Loucy (cell line): ENCODE data around the gene RPS19.
"Not testable (repeated sequence)": the region's sequence is repeated elsewhere in the genome, so short reads cannot be mapped to it uniquely, and the experiment has no call there.

Source experiments
- H2AFZ ChIP-seq: fragments of 200-600 bp; sonication (generic); 2 replicates; pipeline ENCODE4 v1.6.0; 2016; ENCODE audit warnings: antibody characterized with exemption, mild to moderate bottlenecking, low read length, moderate library complexity
- H3F3A ChIP-seq: fragments of 200-600 bp; 2 replicates; pipeline ENCODE4 v1.6.0; 2016; ENCODE audit warnings: antibody characterized with exemption, low read depth, mild to moderate bottlenecking
- H3K27me3 ChIP-seq: fragments of 200-600 bp; sonication (generic); 2 replicates; pipeline ENCODE4 v1.6.1; 2014; ENCODE audit warnings: low read length, mild to moderate bottlenecking; ENCODE audit not compliant: insufficient read depth, poor library complexity, severe bottlenecking
- H3K36me3 ChIP-seq: fragments of 200-600 bp; sonication (generic); 2 replicates; pipeline ENCODE4 v1.6.1; 2016; ENCODE audit warnings: low read length; ENCODE audit not compliant: insufficient read depth
- H3K4me1 ChIP-seq: fragments of 200-600 bp; sonication (generic); 2 replicates; pipeline ENCODE4 v1.5.1; 2014; ENCODE audit warnings: low read length, mild to moderate bottlenecking; ENCODE audit not compliant: insufficient read depth, poor library complexity, severe bottlenecking
- H3K4me2 ChIP-seq: fragments of 200-600 bp; sonication (generic); 2 replicates; pipeline ENCODE4 v1.6.0; 2014; ENCODE audit warnings: antibody characterized with exemption, low read length, low read depth, mild to moderate bottlenecking; ENCODE audit not compliant: poor library complexity, severe bottlenecking
- H3K4me3 ChIP-seq: fragments of 200-600 bp; sonication (generic); 2 replicates; pipeline ENCODE4 v1.5.1; 2014; ENCODE audit warnings: low read length, mild to moderate bottlenecking, mixed read lengths; ENCODE audit not compliant: poor library complexity, severe bottlenecking
- H3K79me2 ChIP-seq: fragments of 200-600 bp; sonication (generic); 2 replicates; pipeline ENCODE4 v1.6.1; 2014; ENCODE audit warnings: low read length; ENCODE audit not compliant: insufficient read depth
- H3K9ac ChIP-seq: fragments of 200-600 bp; sonication (generic); 2 replicates; pipeline ENCODE4 v1.6.0; 2014; ENCODE audit warnings: mild to moderate bottlenecking, low read depth, low read length, moderate library complexity; ENCODE audit not compliant: poor library complexity, severe bottlenecking
- H3K9me2 ChIP-seq: fragments of 200-600 bp; sonication (generic); replicated peaks from 2 replicates; pipeline ENCODE4 v1.6.1; 2016; ENCODE audit warnings: low read depth, low read length, mixed read lengths
- H3K9me3 ChIP-seq: fragments of 200-600 bp; sonication (generic); 2 replicates; pipeline ENCODE4 v1.6.1; 2014; ENCODE audit warnings: mild to moderate bottlenecking, antibody characterized with exemption, low read length, low read depth; ENCODE audit not compliant: insufficient read depth
- H4K20me1 ChIP-seq: fragments of 200-600 bp; sonication (generic); 2 replicates; pipeline ENCODE4 v1.6.0; 2014; ENCODE audit warnings: antibody characterized with exemption, low read length, mild to moderate bottlenecking; ENCODE audit not compliant: insufficient read depth, poor library complexity, severe bottlenecking
- EZH2phosphoT487 ChIP-seq: fragments of 200-600 bp; IDR thresholded peaks from 2 replicates; pipeline ENCODE4 v1.6.1; 2018; ENCODE audit warnings: antibody characterized with exemption, mild to moderate bottlenecking, moderate library complexity, borderline replicate concordance
- TF ChIP-seq, protein P1 (sequence below): fragments of 200-600 bp; sonication (generic); conservative IDR thresholded peaks from 2 replicates; pipeline ENCODE4 v1.5.1; 2014; ENCODE audit warnings: mild to moderate bottlenecking, antibody characterized with exemption, low read length

RPS19 gene

GRCh38 chr19:41911889-41912731, 52.1 kb downstream of the RPS19 start:
- TF ChIP-seq, protein P1, sequence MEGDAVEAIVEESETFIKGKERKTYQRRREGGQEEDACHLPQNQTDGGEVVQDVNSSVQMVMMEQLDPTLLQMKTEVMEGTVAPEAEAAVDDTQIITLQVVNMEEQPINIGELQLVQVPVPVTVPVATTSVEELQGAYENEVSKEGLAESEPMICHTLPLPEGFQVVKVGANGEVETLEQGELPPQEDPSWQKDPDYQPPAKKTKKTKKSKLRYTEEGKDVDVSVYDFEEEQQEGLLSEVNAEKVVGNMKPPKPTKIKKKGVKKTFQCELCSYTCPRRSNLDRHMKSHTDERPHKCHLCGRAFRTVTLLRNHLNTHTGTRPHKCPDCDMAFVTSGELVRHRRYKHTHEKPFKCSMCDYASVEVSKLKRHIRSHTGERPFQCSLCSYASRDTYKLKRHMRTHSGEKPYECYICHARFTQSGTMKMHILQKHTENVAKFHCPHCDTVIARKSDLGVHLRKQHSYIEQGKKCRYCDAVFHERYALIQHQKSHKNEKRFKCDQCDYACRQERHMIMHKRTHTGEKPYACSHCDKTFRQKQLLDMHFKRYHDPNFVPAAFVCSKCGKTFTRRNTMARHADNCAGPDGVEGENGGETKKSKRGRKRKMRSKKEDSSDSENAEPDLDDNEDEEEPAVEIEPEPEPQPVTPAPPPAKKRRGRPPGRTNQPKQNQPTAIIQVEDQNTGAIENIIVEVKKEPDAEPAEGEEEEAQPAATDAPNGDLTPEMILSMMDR: no peak
- TF ChIP-seq EZH2phosphoT487: no peak
- Histone ChIP-seq H3K9ac (no peak overlapping the region), H3K4me2 (no peak overlapping the region)

GRCh38 chr19:41912899-41913537, 53.0 kb downstream of the RPS19 start:
- H3K4me2 ChIP-seq: no peak overlapping the region

More at GRCh38 chr19:41911889-41912731, 52.1 kb downstream of the RPS19 start:
- no peak overlapping the region for H2AFZ ChIP-seq
- no peaks in the 10 kb centered on the region for H4K20me1 ChIP-seq
- H3F3A ChIP-seq: no peaks in the 10 kb centered on the region
- no peaks in the 10 kb centered on the region for H3K9me3 ChIP-seq
- H3K79me2 ChIP-seq: no peaks in the 10 kb centered on the region
- no peak overlapping the region for H3K4me3 ChIP-seq
- no peaks in the 10 kb centered on the region for H3K27me3 ChIP-seq
- no peaks in the 10 kb centered on the region; the same call in 1 of the 2 replicates for H3K36me3 ChIP-seq
- H3K9me2 ChIP-seq: no peaks in the 10 kb centered on the region
- H3K4me1 ChIP-seq: no peaks in the 10 kb centered on the region

GRCh38 chr19:41913538-41914423, 53.7 kb downstream of the RPS19 start:
- H3K27me3 ChIP-seq: no peaks in the 10 kb centered on the region
- no peaks in the 10 kb centered on the region for H4K20me1 ChIP-seq
- no peak overlapping the region for H3K9ac ChIP-seq

More at GRCh38 chr19:41912899-41913537, 53.0 kb downstream of the RPS19 start:
- H3K9me2 ChIP-seq: no peaks in the 10 kb centered on the region
- TF ChIP-seq, protein P1: no peak
- no peak for TF ChIP-seq EZH2phosphoT487
- no peaks in the 10 kb centered on the region for H3K9me3 ChIP-seq
- H3K79me2 ChIP-seq: no peaks in the 10 kb centered on the region
- H3K36me3 ChIP-seq: no peaks in the 10 kb centered on the region; the same call in 1 of the 2 replicates
- H3K27me3 ChIP-seq: no peaks in the 10 kb centered on the region
- no peaks in the 10 kb centered on the region for H4K20me1 ChIP-seq
- no peaks in the 10 kb centered on the region for H3K4me1 ChIP-seq
- no peaks in the 10 kb centered on the region for H3F3A ChIP-seq
- H3K9ac ChIP-seq: no peak overlapping the region
- no peak overlapping the region for H3K4me3 ChIP-seq
- H2AFZ ChIP-seq: no peak overlapping the region

DNA sequence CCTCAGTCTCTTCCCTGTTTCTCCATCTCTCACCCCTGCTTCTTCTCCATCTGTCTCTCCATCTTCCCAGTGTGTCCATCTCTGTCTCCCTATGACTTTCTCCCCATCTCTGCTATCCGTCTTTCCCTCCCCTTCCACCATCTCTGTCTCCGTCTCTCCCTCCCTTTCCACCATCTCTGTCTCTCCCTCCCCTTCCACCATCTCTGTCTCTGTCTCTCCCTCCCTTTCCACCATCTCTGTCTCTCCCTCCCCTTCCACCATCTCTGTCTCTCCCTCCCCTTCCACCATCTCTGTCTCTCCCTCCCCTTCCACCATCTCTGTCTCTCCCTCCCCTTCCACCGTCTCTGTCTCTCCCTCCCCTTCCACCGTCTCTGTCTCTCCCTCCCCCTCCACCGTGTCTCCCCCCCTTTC, 54.4 kb downstream of the RPS19 start:
- H3K9ac ChIP-seq, H3K9me3 ChIP-seq, H3F3A ChIP-seq, H4K20me1 ChIP-seq, H3K79me2 ChIP-seq, H3K4me3 ChIP-seq, H2AFZ ChIP-seq, H3K9me2 ChIP-seq, H3K36me3 ChIP-seq, H3K4me1 ChIP-seq, H3K4me2 ChIP-seq, H3K27me3 ChIP-seq: not testable (repeated sequence)

More at GRCh38 chr19:41913538-41914423, 53.7 kb downstream of the RPS19 start:
- no peaks in the 10 kb centered on the region for H3K9me2 ChIP-seq
- no peaks in the 10 kb centered on the region for H3F3A ChIP-seq
- H3K36me3 ChIP-seq: no peaks in the 10 kb centered on the region; the same call in 1 of the 2 replicates
- H3K4me2 ChIP-seq: no peak overlapping the region
- no peaks in the 10 kb centered on the region for H3K4me1 ChIP-seq
- TF ChIP-seq, protein P1: no peak
- no peak for TF ChIP-seq EZH2phosphoT487
- H3K79me2 ChIP-seq: no peaks in the 10 kb centered on the region
- H3K4me3 ChIP-seq: no peak overlapping the region
- no peaks in the 10 kb centered on the region for H3K9me3 ChIP-seq
- H2AFZ ChIP-seq: no peak overlapping the region
